NCI-H2107 treated with DMSO at 0.1 percent for 48 hours (cell line): ENCODE measurements around the gene ZNG1A.
"Not testable (repeated sequence)": the region's sequence is repeated elsewhere in the genome, so short reads cannot be mapped to it uniquely, and the experiment has no call there.

Experiments
- DNase-seq: peaks from one replicate; lab custom pipeline; 2025; ENCODE audit not compliant: unreplicated experiment; lab: John Stamatoyannopoulos, UW

The ZNG1A gene

GRCh38 chr9:178140-178825, 573 bp downstream of the ZNG1A start:
- not testable (repeated sequence) for DNase-seq

- not testable (repeated sequence) for DNase-seq
These were observed 9.1 kb downstream of the ZNG1A start for GRCh38 chr9:169757-170156.

- not testable (repeated sequence) for DNase-seq
These were observed 19.0 kb downstream of the ZNG1A start for GRCh38 chr9:159871-160270.

- not testable (repeated sequence) for DNase-seq
These were observed 27.7 kb downstream of the ZNG1A start for GRCh38 chr9:151173-151572.

GRCh38 chr9:139880-140279, 39.0 kb downstream of the ZNG1A start:
- DNase-seq = not testable (repeated sequence)

- not testable (repeated sequence) for DNase-seq
These were observed 60.8 kb downstream of the ZNG1A start, which contains the start of gene FOXD4 for GRCh38 chr9:117995-118467. FOXD4 (minus strand) TSS chr9:118417; CDS start chr9:118119, 298 bp downstream.

- DNase-seq = not testable (repeated sequence)
These were observed 61.5 kb downstream of the ZNG1A start for GRCh38 chr9:117144-117994.

- DNase-seq = not testable (repeated sequence)
These were observed 62.4 kb downstream of the ZNG1A start for GRCh38 chr9:116239-117077.

- not testable (repeated sequence) for DNase-seq
These were observed 63.8 kb downstream of the ZNG1A start for GRCh38 chr9:115118-115451.

GRCh38 chr9:114267-115117, 64.4 kb downstream of the ZNG1A start:
- DNase-seq = not testable (repeated sequence)

GRCh38 chr9:113468-114266, 65.2 kb downstream of the ZNG1A start:
- DNase-seq = not testable (repeated sequence)

GRCh38 chr9:112589-113467, 66.0 kb downstream of the ZNG1A start:
- not testable (repeated sequence) for DNase-seq

- DNase-seq = not testable (repeated sequence)
These were observed 68.2 kb downstream of the ZNG1A start for GRCh38 chr9:110672-111071.

- DNase-seq = not testable (repeated sequence)
These were observed 69.3 kb downstream of the ZNG1A start for GRCh38 chr9:109540-109939.

- not testable (repeated sequence) for DNase-seq
These were observed 69.9 kb downstream of the ZNG1A start for GRCh38 chr9:108742-109495.

- DNase-seq = not testable (repeated sequence)
These were observed 72.9 kb downstream of the ZNG1A start for GRCh38 chr9:105991-106390.

GRCh38 chr9:100430-100829, 78.4 kb downstream of the ZNG1A start:
- not testable (repeated sequence) for DNase-seq

GRCh38 chr9:99867-100266, 79.0 kb downstream of the ZNG1A start:
- DNase-seq = not testable (repeated sequence)
